Activated CD8-positive, alpha-beta memory T cell treated with anti-CD3 and anti-CD28 coated beads, Interleukin-2, amount 10 ng/mL, durations not matched to agents 7 days and 5 days (primary cell): ENCODE measurements around the gene NUB1. TPM values are rescaled to one million over a fixed set of nuclear protein-coding genes. Genes with fewer than 3 reads are reported as not detected.

Experiments
- ATAC-seq: fragments of 150-1000 bp; cut with Tn5 transposase; one replicate; pipeline ENCODE4 v1.10.0; 2021; ENCODE audit warnings: moderate library complexity
- CTCF ChIA-PET: fragments of 350-600 bp; sonication (Branson Sonifier 250); formaldehyde crosslinking; loops from one replicate; lab custom pipeline; 2021; ENCODE audit warnings: antibody characterized with exemption; lab: Charles Lee
- DNase-seq: peaks from one replicate; pipeline ENCODE4 v3.0.0-alpha.2; 2020
- H3K27ac Mint-ChIP-seq: one replicate; pipeline ENCODE4 v1.8.0; 2021; ENCODE audit warnings: mild to moderate bottlenecking, mixed read lengths
- H3K27me3 Mint-ChIP-seq: one replicate; pipeline ENCODE4 v1.8.0; 2021; ENCODE audit warnings: mixed read lengths
- H3K36me3 Mint-ChIP-seq: one replicate; pipeline ENCODE4 v1.8.0; 2021; ENCODE audit warnings: mild to moderate bottlenecking, mixed read lengths
- H3K4me1 Mint-ChIP-seq: one replicate; pipeline ENCODE4 v1.8.0; 2021; ENCODE audit warnings: mixed read lengths
- H3K4me3 Mint-ChIP-seq: one replicate; pipeline ENCODE4 v1.8.0; 2021; ENCODE audit warnings: mild to moderate bottlenecking, moderate library complexity, mixed read lengths
- H3K9me3 Mint-ChIP-seq: one replicate; pipeline ENCODE4 v1.8.0; 2022; ENCODE audit warnings: low read depth, mixed read lengths
- total RNA-seq, 2 experiments: library from RNA; stranded (reverse); gene quantifications; one replicate each; pipeline ENCODE4 v1.2.3, GENCODE V29; 2021

NUB1 gene
- total RNA-seq, 2 experiments from 2014 or later = 71.3 to 73.3 TPM

DNA sequence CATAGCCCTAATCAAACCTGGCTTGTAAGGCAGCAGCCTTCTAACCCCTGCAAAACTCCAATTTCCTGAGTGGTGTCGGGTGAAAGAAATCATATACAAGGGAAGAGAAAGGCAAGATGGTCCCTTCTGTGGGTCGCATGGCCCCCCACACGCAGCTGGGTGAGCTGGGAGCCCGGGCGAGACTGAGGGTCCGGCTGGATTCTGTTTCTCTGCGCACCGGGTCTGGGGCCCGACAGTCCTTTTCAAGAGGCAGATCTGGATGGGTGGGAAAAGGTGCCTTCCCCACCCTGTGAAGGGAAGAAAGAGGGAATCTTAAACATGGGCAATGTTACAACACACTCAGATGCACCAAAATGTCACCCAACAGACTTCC lies 49.7 kb downstream of the NUB1 start:
- no peaks in the 10 kb centered on the region for H3K9me3 Mint-ChIP-seq
- ATAC-seq = no peak
- no peaks in the 10 kb centered on the region for H3K4me1 Mint-ChIP-seq
- H3K36me3 Mint-ChIP-seq = no peaks in the 10 kb centered on the region
- H3K4me3 Mint-ChIP-seq = no peak overlapping the region
- no peaks in the 10 kb centered on the region for H3K27me3 Mint-ChIP-seq
- DNase-seq = no peak
- H3K27ac Mint-ChIP-seq = no peak overlapping the region
- CTCF ChIA-PET = interaction anchor here (1.4 kb wide), 1 partner anchor 49 kb away, joined by 3 read pairs; the partner anchor contains the start of gene CRYGN

DNA sequence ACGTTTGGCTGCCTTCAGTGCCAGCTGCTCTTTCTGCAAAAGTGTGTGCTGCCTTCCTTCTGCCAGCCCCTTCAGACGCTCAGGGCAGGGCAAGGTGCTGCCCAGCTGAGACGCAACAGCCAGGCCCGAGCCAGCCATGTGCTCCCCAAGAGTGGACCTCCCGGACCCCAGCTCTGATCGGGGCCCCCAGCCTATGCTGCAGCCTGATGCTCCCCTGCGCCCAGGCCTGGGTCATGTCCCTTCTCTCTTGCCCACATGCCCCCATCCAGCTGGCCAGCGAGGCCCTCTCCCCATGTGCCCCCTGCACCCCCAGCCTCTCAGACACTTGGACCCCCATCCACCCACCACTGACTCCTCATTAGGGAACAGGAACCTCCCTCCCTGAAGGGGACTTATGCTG lies 50.4 kb downstream of the NUB1 start:
- no peaks in the 10 kb centered on the region for H3K27me3 Mint-ChIP-seq
- no peak overlapping the region for H3K27ac Mint-ChIP-seq
- ATAC-seq = no peak
- no peak for DNase-seq
- no peaks in the 10 kb centered on the region for H3K9me3 Mint-ChIP-seq
- H3K4me1 Mint-ChIP-seq = no peaks in the 10 kb centered on the region
- CTCF ChIA-PET = no interaction called here
- H3K4me3 Mint-ChIP-seq = no peak overlapping the region
- no peaks in the 10 kb centered on the region for H3K36me3 Mint-ChIP-seq

DNA sequence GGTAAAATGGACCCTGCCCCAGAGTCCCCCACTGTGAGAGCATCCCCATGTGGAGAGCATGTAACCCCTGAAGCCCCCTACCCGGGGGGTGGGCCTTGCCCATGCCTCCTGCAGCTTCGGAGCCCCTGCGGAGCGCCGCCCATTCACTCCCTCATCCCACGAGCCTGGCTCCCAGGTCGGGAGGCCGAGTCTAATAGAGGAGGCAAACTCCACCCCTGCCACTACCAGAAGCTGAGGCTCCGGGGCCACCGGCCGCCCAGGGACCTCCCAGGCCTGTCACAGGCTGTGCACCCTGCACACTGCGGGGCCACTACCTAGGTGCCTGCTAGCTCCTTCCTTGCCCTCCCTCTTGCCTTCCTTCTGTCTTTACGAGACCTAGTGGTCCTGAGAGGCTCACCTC lies 50.8 kb downstream of the NUB1 start:
- H3K4me1 Mint-ChIP-seq = peaks cover 3% of the 10 kb centered on the region
- CTCF ChIA-PET = no interaction called here
- no peaks in the 10 kb centered on the region for H3K9me3 Mint-ChIP-seq
- DNase-seq (no peak), ATAC-seq (no peak)
- no peaks in the 10 kb centered on the region for H3K36me3 Mint-ChIP-seq
- H3K27me3 Mint-ChIP-seq = no peaks in the 10 kb centered on the region
- H3K27ac Mint-ChIP-seq = no peak overlapping the region
- no peak overlapping the region for H3K4me3 Mint-ChIP-seq

DNA sequence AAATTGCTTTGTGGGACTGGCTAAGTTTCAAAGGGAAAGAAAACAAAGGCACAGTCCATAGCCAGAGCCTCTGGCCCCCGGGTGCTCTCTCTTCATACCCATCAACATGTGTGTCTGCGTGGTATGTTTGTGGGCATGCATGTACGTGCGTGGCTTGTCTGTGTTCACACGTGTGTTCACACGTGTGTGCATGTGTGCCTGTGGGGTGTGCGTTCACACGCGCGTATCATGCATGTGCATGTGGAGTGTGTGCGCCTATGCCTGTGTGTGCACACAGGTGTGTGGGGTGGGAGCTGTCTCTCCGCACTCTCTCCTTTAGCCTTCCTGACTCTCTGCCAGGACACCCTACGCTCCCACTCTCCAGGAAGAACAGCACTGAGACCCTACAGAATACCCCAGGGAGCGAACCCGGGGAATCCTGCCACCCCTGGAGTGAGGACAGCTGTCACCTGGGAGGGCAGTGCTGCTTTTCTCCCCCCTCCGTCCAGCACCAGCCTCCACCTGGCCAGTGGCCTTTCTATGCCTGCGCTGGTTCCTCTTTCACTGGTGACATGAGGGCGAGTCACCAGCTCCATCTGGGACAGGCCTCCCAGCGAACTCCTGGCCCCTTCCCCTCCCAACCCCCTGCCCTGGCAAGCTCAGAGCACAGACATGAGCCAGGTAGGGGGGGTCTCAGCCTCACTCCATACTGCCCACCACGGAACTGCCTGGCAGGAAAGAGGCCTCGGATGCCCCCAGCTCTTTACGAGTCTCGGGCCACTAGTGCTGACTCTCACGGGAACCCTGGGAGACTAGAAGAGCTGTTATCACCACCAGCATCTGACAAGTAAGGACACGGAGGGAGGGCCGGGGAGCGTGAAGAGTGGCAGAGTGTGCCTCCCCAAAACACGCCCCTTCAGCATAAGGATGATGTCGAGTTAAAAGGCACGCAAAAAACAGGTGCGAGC lies 51.7 kb downstream of the NUB1 start:
- Mint-ChIP-seq H3K4me3 (no peak overlapping the region), H3K27ac (no peak overlapping the region), H3K36me3 (no peaks in the 10 kb centered on the region), H3K4me1 (peaks cover 8% of the 10 kb centered on the region), H3K27me3 (no peaks in the 10 kb centered on the region), H3K9me3 (peaks cover 4% of the 10 kb centered on the region)
- CTCF ChIA-PET = interaction anchor here (1.0 kb wide), 1 partner anchor 55 kb away, joined by 3 read pairs; no protein-coding TSS in a partner anchor
- DNase-seq (no peak), ATAC-seq (no peak)

DNA sequence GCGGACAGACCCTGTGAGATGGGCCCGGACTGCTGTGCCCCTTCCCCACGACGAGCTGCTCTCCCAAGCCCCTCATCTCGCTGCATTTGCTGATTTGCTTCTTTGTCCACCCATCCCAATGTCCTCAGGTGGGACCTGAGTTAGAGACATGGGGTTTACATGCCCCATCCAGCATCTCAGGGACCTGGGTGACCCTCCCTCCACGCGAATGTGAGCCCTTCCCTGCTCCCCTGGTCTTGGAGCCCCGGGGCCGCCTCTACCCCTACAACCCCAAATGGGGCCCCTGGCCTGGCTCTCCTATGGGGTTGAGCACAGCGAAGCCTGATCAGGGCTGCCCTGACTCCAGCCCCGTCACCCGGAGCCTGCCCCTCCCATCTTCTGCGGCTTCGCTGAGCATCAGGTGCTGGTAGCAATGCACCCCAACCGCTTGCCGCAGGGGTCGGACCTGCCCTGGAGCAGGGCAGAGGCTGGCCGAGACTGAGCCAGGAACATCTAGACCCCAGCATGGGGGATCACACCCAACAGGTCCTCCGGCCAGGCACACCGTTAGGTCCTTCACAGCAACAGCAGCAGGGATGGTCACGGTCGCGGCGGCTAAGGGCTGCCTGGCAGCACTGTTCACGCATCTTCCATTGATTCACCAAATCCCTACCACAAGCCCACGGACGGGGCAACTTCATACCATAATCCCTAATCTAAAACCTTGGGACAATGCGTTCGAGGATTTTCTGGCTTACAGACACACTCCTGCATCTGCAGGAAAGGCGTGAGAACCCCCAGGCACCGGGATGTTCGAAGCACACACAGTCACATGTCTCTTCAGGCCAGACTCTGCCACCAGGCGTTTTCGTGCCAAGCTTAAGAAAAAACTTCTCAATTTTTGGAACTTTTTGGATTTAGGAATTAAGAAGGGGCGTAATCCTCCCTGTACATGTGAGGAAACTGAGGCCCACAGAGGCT lies 52.7 kb downstream of the NUB1 start:
- no peak for ATAC-seq
- H3K27ac Mint-ChIP-seq = no peak overlapping the region
- no peak for DNase-seq
- H3K27me3 Mint-ChIP-seq = no peaks in the 10 kb centered on the region
- H3K36me3 Mint-ChIP-seq = no peaks in the 10 kb centered on the region
- no peak overlapping the region for H3K4me3 Mint-ChIP-seq
- peaks cover 8% of the 10 kb centered on the region for H3K4me1 Mint-ChIP-seq
- CTCF ChIA-PET = interaction anchor here (1.0 kb wide), 1 partner anchor 54 kb away, joined by 3 read pairs; no protein-coding TSS in a partner anchor
- H3K9me3 Mint-ChIP-seq = peaks cover 4% of the 10 kb centered on the region

DNA sequence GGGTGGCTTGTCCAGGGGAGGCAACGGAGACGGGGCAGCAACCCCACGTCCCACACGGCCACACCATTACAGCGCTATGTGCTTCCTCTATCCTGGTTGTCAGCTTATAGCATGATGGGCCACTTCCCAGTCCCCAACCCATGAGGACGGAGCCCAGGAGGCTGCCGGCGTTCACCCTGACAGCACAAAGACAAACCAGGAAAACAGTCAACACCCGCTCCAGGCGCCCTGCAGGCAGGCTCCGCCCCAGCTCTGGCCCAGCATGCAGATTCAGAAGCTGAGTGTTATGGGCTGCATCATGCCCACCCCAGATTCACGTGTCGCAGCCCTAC lies 53.4 kb downstream of the NUB1 start:
- Mint-ChIP-seq H3K4me3 (no peak overlapping the region), H3K36me3 (no peaks in the 10 kb centered on the region), H3K27me3 (no peaks in the 10 kb centered on the region), H3K9me3 (peaks cover 4% of the 10 kb centered on the region), H3K4me1 (peaks cover 8% of the 10 kb centered on the region), H3K27ac (no peak overlapping the region)
- DNase-seq (no peak), ATAC-seq (no peak)
- CTCF ChIA-PET = no interaction called here

DNA sequence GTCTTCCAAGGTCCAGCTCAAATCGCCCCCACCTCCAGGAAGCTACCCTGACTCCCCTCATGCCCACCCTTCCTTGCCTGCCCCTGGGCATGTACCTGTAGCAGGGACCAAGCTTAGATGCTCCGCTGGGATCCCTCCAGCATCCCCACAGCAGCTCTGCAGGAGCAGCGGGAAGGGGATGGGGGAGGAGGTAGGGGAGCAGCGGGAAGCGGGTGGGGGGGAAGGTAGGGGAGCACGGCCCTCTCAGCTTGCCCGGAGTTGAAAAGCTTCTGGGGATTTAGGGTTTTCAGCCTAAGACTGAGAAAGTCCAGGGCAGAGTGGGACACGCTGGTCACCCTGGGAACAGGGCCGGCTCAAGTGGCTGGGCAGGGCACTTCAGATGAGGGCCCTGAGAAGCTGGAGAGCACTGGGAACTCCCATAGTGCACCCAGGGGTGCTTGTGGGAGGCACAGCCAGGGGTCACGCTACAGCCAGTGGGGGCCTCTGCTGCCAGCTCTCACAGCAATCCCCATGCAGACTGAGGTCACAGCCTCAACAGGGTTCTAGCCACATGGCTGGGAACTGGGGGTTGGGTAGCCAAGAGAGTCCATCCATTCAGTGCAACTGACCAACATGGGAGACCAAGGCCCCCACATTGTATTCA lies 54.8 kb downstream of the NUB1 start:
- CTCF ChIA-PET = interaction anchor here (0.7 to 1.3 kb wide), 2 partner anchors 27 to 30 kb away, joined by 3 read pairs; no protein-coding TSS in a partner anchor
- DNase-seq (no peak), ATAC-seq (no peak)
- Mint-ChIP-seq H3K4me3 (no peak overlapping the region), H3K36me3 (no peaks in the 10 kb centered on the region), H3K27ac (no peak overlapping the region), H3K27me3 (no peaks in the 10 kb centered on the region), H3K9me3 (peaks cover 4% of the 10 kb centered on the region), H3K4me1 (peaks cover 8% of the 10 kb centered on the region)

DNA sequence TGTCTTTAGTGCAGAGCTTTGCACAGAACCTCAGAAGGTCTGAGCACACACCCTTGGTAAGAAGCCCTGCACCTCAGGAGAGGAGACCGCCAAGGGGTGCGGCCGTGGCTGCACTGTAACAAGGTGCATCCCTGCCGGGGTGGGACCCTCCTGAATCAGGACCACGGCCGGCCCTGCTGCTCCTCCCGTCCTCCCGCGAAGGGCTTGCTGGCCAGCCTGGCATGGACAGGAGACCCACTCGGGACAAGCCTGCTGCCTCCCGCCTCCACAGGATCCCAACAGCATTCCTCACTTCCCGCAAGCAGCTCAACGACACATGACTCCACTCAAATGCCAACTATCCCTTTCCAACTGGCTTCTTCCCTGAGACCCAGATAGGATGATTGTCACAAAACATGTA lies 55.4 kb downstream of the NUB1 start:
- peaks cover 4% of the 10 kb centered on the region for H3K9me3 Mint-ChIP-seq
- DNase-seq = no peak
- no peak for ATAC-seq
- no peaks in the 10 kb centered on the region for H3K36me3 Mint-ChIP-seq
- peaks cover 8% of the 10 kb centered on the region for H3K4me1 Mint-ChIP-seq
- no peak overlapping the region for H3K27ac Mint-ChIP-seq
- no peaks in the 10 kb centered on the region for H3K27me3 Mint-ChIP-seq
- CTCF ChIA-PET = interaction anchor here (0.7 kb wide), 1 partner anchor 30 kb away, joined by 3 read pairs; no protein-coding TSS in a partner anchor
- H3K4me3 Mint-ChIP-seq = no peak overlapping the region

DNA sequence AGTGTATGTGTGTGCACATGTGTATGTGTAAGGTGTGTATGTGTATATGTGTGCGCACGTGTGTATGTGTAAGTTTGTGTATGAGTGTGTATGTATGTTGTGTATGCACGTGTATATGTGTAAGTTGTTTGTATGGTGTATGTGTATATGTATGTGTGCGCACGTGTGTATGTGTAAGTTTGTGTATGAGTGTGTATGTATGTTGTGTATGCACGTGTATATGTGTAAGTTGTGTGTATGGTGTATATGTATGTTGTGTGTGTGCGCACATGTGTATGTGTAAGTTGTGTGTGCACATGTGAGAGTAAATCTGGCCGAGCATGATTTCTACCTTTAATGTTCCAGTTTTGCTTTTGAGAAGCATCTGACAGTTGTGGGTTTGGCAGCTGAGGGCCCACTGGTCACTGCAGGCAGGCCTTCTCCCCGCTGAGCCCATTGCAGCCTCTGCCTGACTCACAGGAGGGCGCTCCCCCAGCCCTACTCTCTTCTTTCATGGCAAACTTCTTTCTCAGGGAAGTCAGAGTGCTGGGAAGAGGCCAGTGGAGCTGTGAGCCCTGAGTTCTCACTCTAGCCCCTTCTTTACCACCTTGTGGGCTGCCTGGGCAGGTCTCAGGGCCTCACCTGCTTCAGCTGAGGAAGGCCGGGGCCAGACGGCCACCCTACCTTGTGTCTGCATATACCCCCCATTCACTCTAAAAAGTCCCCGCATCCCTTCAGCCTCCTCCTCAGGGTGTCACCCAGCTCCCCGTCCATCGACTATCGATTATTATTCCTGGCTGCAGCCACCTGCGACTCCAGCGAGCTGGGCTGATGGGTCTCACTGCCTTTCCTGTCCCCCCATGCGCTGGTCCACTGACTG lies 57.1 kb downstream of the NUB1 start:
- DNase-seq (no peak), ATAC-seq (peak; percentile 40)
- Mint-ChIP-seq H3K4me1 (peaks cover 8% of the 10 kb centered on the region), H3K27me3 (no peaks in the 10 kb centered on the region), H3K9me3 (peaks cover 4% of the 10 kb centered on the region), H3K4me3 (no peak overlapping the region), H3K27ac (no peak overlapping the region), H3K36me3 (no peaks in the 10 kb centered on the region)
- CTCF ChIA-PET = interaction anchor here (0.9 to 1.4 kb wide), 2 partner anchors 30 to 50 kb away, joined by 3 to 5 read pairs; no protein-coding TSS in a partner anchor

DNA sequence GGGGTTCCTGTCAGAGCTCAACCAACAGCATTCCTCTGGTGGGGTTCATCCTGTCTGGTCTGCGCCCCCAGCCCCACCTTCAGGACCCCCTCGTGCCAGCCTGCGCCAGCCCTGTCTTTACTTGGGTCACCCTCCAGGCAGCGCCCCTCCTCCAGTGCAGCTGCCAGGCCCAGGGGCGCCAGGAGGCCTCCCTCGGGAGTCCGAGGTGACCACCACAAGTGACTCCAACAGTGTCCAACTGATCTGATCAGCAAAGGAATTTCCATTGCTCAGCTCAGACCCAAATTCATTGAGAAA lies 57.6 kb downstream of the NUB1 start:
- no peak overlapping the region for H3K27ac Mint-ChIP-seq
- no peak for ATAC-seq
- peaks cover 13% of the 10 kb centered on the region for H3K4me1 Mint-ChIP-seq
- H3K4me3 Mint-ChIP-seq = no peak overlapping the region
- no peak for DNase-seq
- H3K27me3 Mint-ChIP-seq = no peaks in the 10 kb centered on the region
- peaks cover 4% of the 10 kb centered on the region for H3K9me3 Mint-ChIP-seq
- no peaks in the 10 kb centered on the region for H3K36me3 Mint-ChIP-seq
- CTCF ChIA-PET = interaction anchor here (0.9 to 1.4 kb wide), 2 partner anchors 31 to 49 kb away, joined by 3 to 5 read pairs; no protein-coding TSS in a partner anchor

DNA sequence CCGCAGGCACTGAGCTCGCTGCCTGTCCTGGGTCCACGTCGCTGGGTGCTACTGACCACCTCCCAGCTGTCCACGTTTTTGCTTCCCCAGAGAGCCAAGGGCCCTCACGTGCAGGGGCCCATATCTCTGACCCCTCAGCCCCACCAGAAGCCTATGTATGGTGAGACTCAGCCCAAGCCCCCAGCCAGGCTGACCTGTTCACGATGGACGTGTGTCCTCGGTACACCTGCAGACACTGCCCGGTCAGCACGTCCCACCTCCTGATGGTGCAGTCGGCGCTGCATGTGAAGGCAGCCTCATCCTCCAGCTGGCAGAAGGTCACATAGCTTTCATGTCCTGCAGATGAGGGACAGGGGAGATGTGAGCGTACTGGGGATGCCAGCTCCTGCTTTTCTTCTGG lies 58.3 kb downstream of the NUB1 start:
- peaks cover 14% of the 10 kb centered on the region for H3K4me1 Mint-ChIP-seq
- ATAC-seq (no peak), DNase-seq (no peak)
- no peaks in the 10 kb centered on the region for H3K27me3 Mint-ChIP-seq
- no peaks in the 10 kb centered on the region for H3K36me3 Mint-ChIP-seq
- H3K9me3 Mint-ChIP-seq = peaks cover 4% of the 10 kb centered on the region
- CTCF ChIA-PET = interaction anchor here (0.9 to 1.4 kb wide), 2 partner anchors 31 to 48 kb away, joined by 3 to 5 read pairs; no protein-coding TSS in a partner anchor
- no peak overlapping the region for H3K27ac Mint-ChIP-seq
- no peak overlapping the region for H3K4me3 Mint-ChIP-seq

DNA sequence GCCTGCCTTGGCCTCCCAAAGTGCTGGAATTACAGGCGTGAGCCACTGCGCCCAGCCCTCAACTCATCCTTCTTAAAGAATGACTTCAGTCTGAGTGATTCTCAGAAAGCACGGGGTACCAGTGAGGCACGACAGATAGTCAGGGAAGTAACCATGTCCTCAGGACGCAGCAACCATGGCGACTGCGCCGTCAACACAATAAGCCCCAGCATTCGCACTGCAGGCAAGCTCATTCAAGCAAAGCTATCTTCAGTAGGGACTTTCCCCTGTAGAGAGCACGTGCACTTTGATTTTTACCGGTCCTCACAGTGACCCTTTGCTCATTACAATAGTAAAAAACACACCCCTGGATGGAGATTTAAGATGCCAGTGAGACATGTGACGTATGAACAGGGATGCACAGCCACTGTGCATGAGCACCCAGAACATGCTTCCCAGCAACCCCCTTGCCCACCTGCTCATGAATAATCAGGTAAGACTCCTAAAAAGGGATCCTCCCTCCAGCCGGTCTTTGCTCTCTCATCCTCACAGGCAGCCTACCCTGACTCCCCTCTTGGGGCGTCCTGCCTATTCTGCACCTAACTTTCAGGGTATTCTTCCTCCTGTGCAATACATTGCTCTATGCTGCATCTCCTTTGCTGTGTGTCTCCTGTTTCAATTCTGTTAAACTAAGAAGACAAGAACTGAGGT lies 59.2 kb downstream of the NUB1 start:
- no peaks in the 10 kb centered on the region for H3K27me3 Mint-ChIP-seq
- no peak for DNase-seq
- no peaks in the 10 kb centered on the region for H3K36me3 Mint-ChIP-seq
- peaks cover 14% of the 10 kb centered on the region for H3K4me1 Mint-ChIP-seq
- H3K4me3 Mint-ChIP-seq = no peak overlapping the region
- peaks cover 4% of the 10 kb centered on the region for H3K9me3 Mint-ChIP-seq
- no peak overlapping the region for H3K27ac Mint-ChIP-seq
- CTCF ChIA-PET = interaction anchor here (1.4 kb wide), 1 partner anchor 48 kb away, joined by 5 read pairs; no protein-coding TSS in a partner anchor
- no peak for ATAC-seq
